Activated CD8-positive, alpha-beta T cell treated with anti-CD3 and anti-CD28 coated beads for 36 hours (primary cell): Measurements from ENCODE around the gene CLDN11. TPM values are rescaled to one million over a fixed set of nuclear protein-coding genes. Genes with fewer than 3 reads are reported as not detected.

ENCODE experiments used
- ATAC-seq: fragments of 200-7000 bp; cut with Tn5 transposase; one replicate; pipeline ENCODE4 v1.10.0; 2021; ENCODE audit warnings: mild to moderate bottlenecking, moderate library complexity
- CTCF ChIA-PET: fragments of 350-600 bp; sonication (Branson Sonifier 250); formaldehyde crosslinking; loops from one replicate; lab custom pipeline; 2021; ENCODE audit warnings: antibody characterized with exemption; lab: Charles Lee
- POLR2A ChIA-PET: fragments of 350-600 bp; sonication (Branson Sonifier 250); formaldehyde crosslinking; loops from one replicate; lab custom pipeline; 2021; ENCODE audit warnings: antibody characterized with exemption; lab: Charles Lee
- DNase-seq: peaks from one replicate; pipeline ENCODE4 v3.0.0-alpha.2; 2020
- H3K27ac Mint-ChIP-seq: one replicate; pipeline ENCODE4 v1.8.0; 2021; ENCODE audit warnings: mild to moderate bottlenecking, mixed read lengths
- H3K27me3 Mint-ChIP-seq: one replicate; pipeline ENCODE4 v1.8.0; 2021; ENCODE audit warnings: mixed read lengths
- H3K36me3 Mint-ChIP-seq: one replicate; pipeline ENCODE4 v1.8.0; 2021; ENCODE audit warnings: low read depth, mixed read lengths
- H3K4me1 Mint-ChIP-seq: one replicate; pipeline ENCODE4 v1.8.0; 2021; ENCODE audit warnings: low read depth, mixed read lengths
- H3K4me3 Mint-ChIP-seq: one replicate; pipeline ENCODE4 v1.8.0; 2021; ENCODE audit warnings: mild to moderate bottlenecking, moderate library complexity, mixed read lengths
- H3K9me3 Mint-ChIP-seq: one replicate; pipeline ENCODE4 v1.8.0; 2021; ENCODE audit warnings: mixed read lengths
- CTCF ChIP-seq: fragments of 200-600 bp; IDR thresholded peaks from one replicate; pipeline ENCODE4 v1.8.0; 2022; ENCODE audit warnings: antibody characterized with exemption, mild to moderate bottlenecking
- intact Hi-C: fragments of 100-400 bp; cut with micrococcal nuclease; formaldehyde crosslinking; loops from one replicate; pipeline ENCODE4 v1.10.0; 2022
- total RNA-seq, 2 experiments: library from RNA; stranded (reverse); gene quantifications; one replicate each; pipeline ENCODE4 v1.2.3, GENCODE V29; 2021

The CLDN11 gene
- total RNA-seq, 2 experiments from 2014 or later: not detected

DNA sequence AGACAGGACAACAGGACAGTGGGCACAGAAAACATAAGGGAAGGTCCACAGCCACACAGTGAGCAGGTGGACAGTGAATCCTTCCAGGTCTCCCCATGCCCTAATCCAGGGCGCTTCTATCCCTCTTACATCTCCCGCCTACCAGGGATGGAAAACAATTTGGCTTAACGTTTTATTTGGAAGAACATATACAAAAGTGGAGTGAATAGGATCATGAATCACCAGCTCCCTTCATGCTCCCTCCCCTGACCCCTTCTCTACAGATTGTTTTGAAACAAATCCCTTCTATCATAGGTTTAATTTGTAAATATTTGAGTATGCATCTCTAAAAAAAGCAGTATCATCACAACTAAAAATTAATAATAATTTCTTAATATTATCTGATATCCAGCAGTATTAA, 52.5 kb downstream of the CLDN11 start:
- peaks cover 5% of the 10 kb centered on the region for H3K4me1 Mint-ChIP-seq
- no peak for TF ChIP-seq CTCF
- POLR2A ChIA-PET: no interaction called here
- DNase-seq (no peak), ATAC-seq (no peak)
- CTCF ChIA-PET: no interaction called here
- no peak overlapping the region for H3K4me3 Mint-ChIP-seq
- H3K36me3 Mint-ChIP-seq: no peaks in the 10 kb centered on the region
- no peak overlapping the region for H3K27ac Mint-ChIP-seq
- intact Hi-C loops: no loop called here
- no peaks in the 10 kb centered on the region for H3K9me3 Mint-ChIP-seq
- peaks cover 24% of the 10 kb centered on the region for H3K27me3 Mint-ChIP-seq

GRCh38 chr3:170473358-170473757, 54.7 kb downstream of the CLDN11 start:
- ChIA-PET CTCF (no interaction called here), POLR2A (no interaction called here)
- no peaks in the 10 kb centered on the region for H3K36me3 Mint-ChIP-seq
- peaks cover 5% of the 10 kb centered on the region for H3K4me1 Mint-ChIP-seq
- peaks cover 24% of the 10 kb centered on the region for H3K27me3 Mint-ChIP-seq
- H3K4me3 Mint-ChIP-seq: no peak overlapping the region
- H3K27ac Mint-ChIP-seq: no peak overlapping the region
- ATAC-seq (no peak), DNase-seq (no peak)
- intact Hi-C loops: no loop called here
- no peak for TF ChIP-seq CTCF
- H3K9me3 Mint-ChIP-seq: no peaks in the 10 kb centered on the region

- Mint-ChIP-seq H3K4me1 (peaks cover 3% of the 10 kb centered on the region), H3K27me3 (peaks cover 20% of the 10 kb centered on the region), H3K4me3 (no peak overlapping the region), H3K9me3 (no peaks in the 10 kb centered on the region), H3K27ac (no peak overlapping the region), H3K36me3 (no peaks in the 10 kb centered on the region)
- ChIA-PET POLR2A (no interaction called here), CTCF (interaction anchor here (0.9 to 1.4 kb wide), 2 partner anchors 60 to 61 kb away, joined by 3 to 6 read pairs; no protein-coding TSS in a partner anchor)
- no peak for TF ChIP-seq CTCF
- DNase-seq (no peak), ATAC-seq (no peak)
- intact Hi-C loops: no loop called here
These were observed 56.5 kb downstream of the CLDN11 start for GRCh38 chr3:170475092-170475685.

DNA sequence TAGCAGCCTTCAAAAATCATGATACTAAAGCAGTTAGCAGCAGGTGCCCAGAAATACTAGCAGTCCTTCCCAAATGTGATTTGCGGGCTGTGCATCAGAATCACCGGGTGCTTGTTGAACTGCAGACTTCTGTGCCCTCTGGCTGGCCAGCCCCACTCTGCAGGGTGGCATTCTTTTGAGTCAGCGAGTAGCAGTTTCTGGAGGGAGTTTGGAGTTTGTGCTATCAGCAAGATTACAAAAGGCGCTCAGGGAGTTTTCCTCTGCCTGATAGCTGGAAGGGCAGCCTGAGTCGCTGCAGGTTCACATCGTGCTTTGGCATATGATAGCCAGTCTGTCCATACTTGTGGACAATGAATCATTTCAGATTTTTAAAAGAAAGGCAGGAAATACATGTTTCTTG, 57.6 kb downstream of the CLDN11 start:
- POLR2A ChIA-PET: no interaction called here
- intact Hi-C loops: no loop called here

More for the DNA sequence above, 57.6 kb downstream of the CLDN11 start:
- H3K4me3 Mint-ChIP-seq: no peak overlapping the region
- TF ChIP-seq CTCF: no peak
- H3K9me3 Mint-ChIP-seq: no peaks in the 10 kb centered on the region
- no peak for ATAC-seq
- no peaks in the 10 kb centered on the region for H3K4me1 Mint-ChIP-seq
- H3K27me3 Mint-ChIP-seq: peaks cover 11% of the 10 kb centered on the region
- H3K27ac Mint-ChIP-seq: no peak overlapping the region
- no peaks in the 10 kb centered on the region for H3K36me3 Mint-ChIP-seq
- DNase-seq: no peak
- CTCF ChIA-PET: interaction anchor here (1.4 kb wide), 1 partner anchor 61 kb away, joined by 3 read pairs; no protein-coding TSS in a partner anchor
